Neural progenitor cell (in vitro differentiated cells): ENCODE results near the gene RAD51B.

Source experiments
- CTCF ChIP-seq: fragments of 200-600 bp; sonication (generic); IDR thresholded peaks from 2 replicates; pipeline ENCODE4 v1.5.1; 2017; ENCODE audit warnings: antibody characterized with exemption, mild to moderate bottlenecking
- EZH2 ChIP-seq: fragments of 200-600 bp; sonication (generic); IDR thresholded peaks from 2 replicates; pipeline ENCODE4 v1.6.1; 2017; ENCODE audit warnings: antibody characterized with exemption, mild to moderate bottlenecking, moderate library complexity

GRCh38 chr14:67927244-67927643, 107.7 kb downstream of the RAD51B start:
- TF ChIP-seq EZH2 (no peak), CTCF (no peak)
